Measurements from ENCODE around the gene VWA5A. TPM values are rescaled to one million over a fixed set of nuclear protein-coding genes. Genes with fewer than 3 reads are reported as not detected.

The VWA5A gene
- total and polyA plus RNA-seq, 12 donors = 1.2 to 8.8 (median 3.5) TPM

- Histone ChIP-seq H3K4me3 (no peak overlapping the region), H3K9me3 (no peaks in the 10 kb centered on the region), H3K27ac (no peak overlapping the region), H3K4me1 (peaks cover 0 to 6% (median 0%) of the 10 kb centered on the region in 9 donors), H3K36me3 (no peaks in the 10 kb centered on the region), H3K27me3 (peaks cover 0 to 4% (median 0%) of the 10 kb centered on the region in 7 donors)
- no peak for ATAC-seq
- 59 to 69% methylated on average over 6 of the region's 6 CpGs for WGBS, 2 donors
- TF ChIP-seq CTCF (IDR thresholded peaks at IDR 0.05) = no peak
- no peak for DNase-seq
- intact Hi-C loops (cut with DNase I) = loop anchor here in 6 of 10 donors (2.0 to 10.0 kb wide), 2 partner anchors 120 to 124 kb away; no protein-coding TSS in a partner anchor
Measured at GRCh38 chr11:124194293-124195188, 79.3 kb downstream of the VWA5A start.

- intact Hi-C loops (cut with DNase I) = loop anchor here in 6 of 10 donors (2.0 to 10.0 kb wide), 2 partner anchors 120 to 124 kb away; no protein-coding TSS in a partner anchor
- ATAC-seq = peak in 1 of 8 donors; percentile 68
- 24 to 26% methylated on average over 4 of the region's 4 CpGs for WGBS, 2 donors
- no peak overlapping the region for H3K27ac ChIP-seq
- no peak for DNase-seq
- no peaks in the 10 kb centered on the region for H3K27me3 ChIP-seq
- no peaks in the 10 kb centered on the region for H3K36me3 ChIP-seq
- peaks cover 0 to 6% (median 0%) of the 10 kb centered on the region in 9 donors for H3K4me1 ChIP-seq
- H3K4me3 ChIP-seq = no peak overlapping the region
- no peaks in the 10 kb centered on the region for H3K9me3 ChIP-seq
- peak in 8 of 9 donors; percentile 9 to 68 (median 40) for TF ChIP-seq CTCF (IDR thresholded peaks at IDR 0.05)
Measured at GRCh38 chr11:124195189-124195734, 80.0 kb downstream of the VWA5A start.

Other genes starting within 250 kb of the VWA5A start
- gene TMEM225, start 229.8 kb upstream of the VWA5A start, total RNA-seq = not detected
- gene TMEM225, start 229.8 kb upstream of the VWA5A start, polyA plus RNA-seq = not detected
- not detected for gene OR8D4, start 213.3 kb upstream of the VWA5A start, total RNA-seq
- not detected for gene OR8D4, start 213.3 kb upstream of the VWA5A start, polyA plus RNA-seq
- not detected for gene OR4D5, start 175.8 kb upstream of the VWA5A start, total RNA-seq
- gene OR4D5, start 175.8 kb upstream of the VWA5A start, polyA plus RNA-seq = not detected
- gene OR6T1, start 171.6 kb upstream of the VWA5A start, total RNA-seq = not detected
- gene OR6T1, start 171.6 kb upstream of the VWA5A start, polyA plus RNA-seq = not detected
- not detected for gene OR10S1, start 137.7 kb upstream of the VWA5A start, total RNA-seq
- gene OR10S1, start 137.7 kb upstream of the VWA5A start, polyA plus RNA-seq = not detected
- gene OR10G6, start 120.3 kb upstream of the VWA5A start, total RNA-seq = not detected
- gene OR10G6, start 120.3 kb upstream of the VWA5A start, polyA plus RNA-seq = not detected
- gene OR10G4, start 102.5 kb upstream of the VWA5A start, total RNA-seq = not detected
- gene OR10G4, start 102.5 kb upstream of the VWA5A start, polyA plus RNA-seq = not detected
- gene OR10G9, start 92.4 kb upstream of the VWA5A start, total RNA-seq = not detected
- gene OR10G9, start 92.4 kb upstream of the VWA5A start, polyA plus RNA-seq = not detected
- not detected for gene OR10G8, start 88.7 kb upstream of the VWA5A start, total RNA-seq
- not detected for gene OR10G8, start 88.7 kb upstream of the VWA5A start, polyA plus RNA-seq
- gene OR10G7, start 74.1 kb upstream of the VWA5A start, total RNA-seq = not detected
- gene OR10G7, start 74.1 kb upstream of the VWA5A start, polyA plus RNA-seq = not detected
- not detected for gene OR10D3, start 67.9 kb downstream of the VWA5A start, total RNA-seq
- not detected for gene OR10D3, start 67.9 kb downstream of the VWA5A start, polyA plus RNA-seq
- not detected for gene OR8G1, start 125.6 kb downstream of the VWA5A start, total RNA-seq
- not detected for gene OR8G1, start 125.6 kb downstream of the VWA5A start, polyA plus RNA-seq
- gene OR8G5, start 140.9 kb downstream of the VWA5A start, total RNA-seq = not detected
- gene OR8G5, start 140.9 kb downstream of the VWA5A start, polyA plus RNA-seq = not detected
- gene OR8D1, start 198.5 kb downstream of the VWA5A start, total RNA-seq = not detected
- not detected for gene OR8D1, start 198.5 kb downstream of the VWA5A start, polyA plus RNA-seq
- gene OR8D2, start 204.7 kb downstream of the VWA5A start, total RNA-seq = not detected
- not detected for gene OR8D2, start 204.7 kb downstream of the VWA5A start, polyA plus RNA-seq